GM12878 (cell line): ENCODE measurements around the gene PSPN. TPM values are rescaled to one million over a fixed set of nuclear protein-coding genes. Genes with fewer than 3 reads are reported as not detected.

Source experiments
- KLF5 ChIP-seq: fragments of 450-650 bp; IDR thresholded peaks from 2 replicates; pipeline ENCODE4 v1.6.1; 2014; ENCODE audit warnings: mild to moderate bottlenecking; ENCODE audit not compliant: partially characterized antibody
- RAD51 ChIP-seq: fragments of 450-650 bp; IDR thresholded peaks from 2 replicates; pipeline ENCODE4 v1.6.1; 2016; ENCODE audit warnings: moderate library complexity, mild to moderate bottlenecking, inconsistent platforms
- RCOR1 ChIP-seq: conservative IDR thresholded peaks from 2 replicates; pipeline ENCODE4 v1.6.1; 2012; ENCODE audit warnings: low read depth, low read length, improper control_type of control experiment
- SMC3 ChIP-seq: IDR thresholded peaks from 2 replicates; pipeline ENCODE4 v1.6.1; 2011; ENCODE audit warnings: low read length, improper control_type of control experiment, borderline replicate concordance
- TAF1 ChIP-seq: IDR thresholded peaks from 2 replicates; pipeline ENCODE4 v1.6.1; 2011; ENCODE audit warnings: mild to moderate bottlenecking, low read depth, low read length, borderline replicate concordance
- YBX1 ChIP-seq: fragments of 450-650 bp; IDR thresholded peaks from 2 replicates; pipeline ENCODE4 v1.6.1; 2016; ENCODE audit warnings: antibody characterized with exemption
- ZNF24 ChIP-seq: fragments of 450-650 bp; IDR thresholded peaks from 2 replicates; pipeline ENCODE4 v1.6.1; 2017; ENCODE audit warnings: antibody characterized with exemption, mild to moderate bottlenecking
- ZZZ3 ChIP-seq: IDR thresholded peaks from 2 replicates; pipeline ENCODE4 v1.6.1; 2011; ENCODE audit warnings: low read depth; ENCODE audit not compliant: control insufficient read depth, insufficient read length
- polyA plus RNA-seq, 11 experiments: library from polyadenylated mRNA; depleted of rRNA in 4 of 11; unstranded in 6 of 11; stranded (reverse) in 5 of 11; fragments of >200 nt; fragmentation: Nextera tagmentation in 4 of 11; fragmentation: Illumina TruSeq in 1 of 11; extraction: Ambion mirVana in 4 of 11; extraction: Trizol in 1 of 11; gene quantifications; 1 replicate in 1 of 11; 2 replicates in 10 of 11; pipeline versions ENCODE4 v1.2.1 to v1.2.3, GENCODE V29; 2011 to 2016; ENCODE audit warnings: inconsistent platforms in 2 of 11, missing spikeins in 2 of 11, low read depth in 1 of 11
- total RNA-seq, 4 experiments: library from RNA; depleted of rRNA in 3 of 4; stranded (reverse); fragments of >200 nt in 3 of 4; fragmentation: Illumina TruSeq in 1 of 4; extraction: Trizol in 1 of 4; gene quantifications; 2 replicates each; pipeline versions ENCODE4 v1.2.1 to v1.2.3, GENCODE V29; 2013 to 2021
- TF ChIP-seq, protein P1 (sequence below): IDR thresholded peaks from 2 replicates; pipeline ENCODE4 v1.6.1; 2012; ENCODE audit warnings: low read length, inconsistent platforms
- TF ChIP-seq, protein P2 (sequence below), 3 experiments: IDR thresholded peaks in 2 of 3; conservative IDR thresholded peaks in 1 of 3; 2 replicates each; pipeline ENCODE4 v1.5.1; 2011; ENCODE audit warnings: low read depth in 3 of 3, low read length in 3 of 3, mild to moderate bottlenecking in 3 of 3, control low read depth in 2 of 3, moderate library complexity in 2 of 3, inconsistent platforms in 1 of 3, mixed read lengths in 1 of 3; ENCODE audit not compliant: control insufficient read depth in 2 of 3, insufficient read depth in 1 of 3; ENCODE audit errors: extremely low read depth in 1 of 3

PSPN gene
- total and polyA plus RNA-seq, 10 of the 15 experiments (the other 5 are each of a cell fraction or from before 2014, with no cell fraction given) = 0.27 to 1.2 (median 0.66) TPM

DNA sequence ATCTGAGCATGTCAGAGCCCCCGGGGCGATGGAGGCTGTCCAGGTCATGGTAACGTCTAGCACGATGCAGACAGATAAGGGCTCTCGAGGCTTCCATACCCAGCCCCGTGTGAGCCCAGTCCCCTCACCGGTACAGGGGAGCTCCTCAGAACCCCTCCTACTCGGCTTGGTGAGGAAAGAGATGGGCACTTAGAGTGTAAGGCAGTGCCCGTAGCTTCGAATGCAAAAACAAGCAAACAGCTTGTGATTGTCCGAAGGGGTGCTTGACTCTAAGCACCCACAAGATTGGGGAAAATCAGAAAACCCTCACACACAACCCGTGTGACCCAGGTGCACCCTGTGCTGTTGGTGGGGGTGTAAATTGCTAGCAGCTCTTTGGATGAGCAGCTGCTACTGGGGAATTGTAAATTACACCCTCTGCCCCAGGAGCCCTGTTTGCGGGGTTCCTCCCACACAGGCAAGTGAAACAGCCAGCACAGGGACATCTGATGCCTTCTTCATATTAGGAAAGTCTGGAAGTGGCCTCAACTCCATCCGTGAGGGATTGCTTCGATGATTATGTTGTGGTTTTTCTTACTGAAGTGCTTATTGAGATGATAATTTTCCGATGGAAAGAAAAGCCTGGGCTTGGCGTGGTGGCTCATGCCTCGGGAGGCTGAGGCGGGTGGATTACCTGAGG lies 918 bp upstream of the PSPN start (continued):
- TF ChIP-seq RAD51 (no peak), KLF5 (no peak), ZZZ3 (no peak), ZNF24 (no peak), YBX1 (no peak), TAF1 (no peak), SMC3 (no peak), RCOR1 (no peak)
- TF ChIP-seq, protein P1, sequence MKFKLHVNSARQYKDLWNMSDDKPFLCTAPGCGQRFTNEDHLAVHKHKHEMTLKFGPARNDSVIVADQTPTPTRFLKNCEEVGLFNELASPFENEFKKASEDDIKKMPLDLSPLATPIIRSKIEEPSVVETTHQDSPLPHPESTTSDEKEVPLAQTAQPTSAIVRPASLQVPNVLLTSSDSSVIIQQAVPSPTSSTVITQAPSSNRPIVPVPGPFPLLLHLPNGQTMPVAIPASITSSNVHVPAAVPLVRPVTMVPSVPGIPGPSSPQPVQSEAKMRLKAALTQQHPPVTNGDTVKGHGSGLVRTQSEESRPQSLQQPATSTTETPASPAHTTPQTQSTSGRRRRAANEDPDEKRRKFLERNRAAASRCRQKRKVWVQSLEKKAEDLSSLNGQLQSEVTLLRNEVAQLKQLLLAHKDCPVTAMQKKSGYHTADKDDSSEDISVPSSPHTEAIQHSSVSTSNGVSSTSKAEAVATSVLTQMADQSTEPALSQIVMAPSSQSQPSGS = no peak
- TF ChIP-seq, protein P2, sequence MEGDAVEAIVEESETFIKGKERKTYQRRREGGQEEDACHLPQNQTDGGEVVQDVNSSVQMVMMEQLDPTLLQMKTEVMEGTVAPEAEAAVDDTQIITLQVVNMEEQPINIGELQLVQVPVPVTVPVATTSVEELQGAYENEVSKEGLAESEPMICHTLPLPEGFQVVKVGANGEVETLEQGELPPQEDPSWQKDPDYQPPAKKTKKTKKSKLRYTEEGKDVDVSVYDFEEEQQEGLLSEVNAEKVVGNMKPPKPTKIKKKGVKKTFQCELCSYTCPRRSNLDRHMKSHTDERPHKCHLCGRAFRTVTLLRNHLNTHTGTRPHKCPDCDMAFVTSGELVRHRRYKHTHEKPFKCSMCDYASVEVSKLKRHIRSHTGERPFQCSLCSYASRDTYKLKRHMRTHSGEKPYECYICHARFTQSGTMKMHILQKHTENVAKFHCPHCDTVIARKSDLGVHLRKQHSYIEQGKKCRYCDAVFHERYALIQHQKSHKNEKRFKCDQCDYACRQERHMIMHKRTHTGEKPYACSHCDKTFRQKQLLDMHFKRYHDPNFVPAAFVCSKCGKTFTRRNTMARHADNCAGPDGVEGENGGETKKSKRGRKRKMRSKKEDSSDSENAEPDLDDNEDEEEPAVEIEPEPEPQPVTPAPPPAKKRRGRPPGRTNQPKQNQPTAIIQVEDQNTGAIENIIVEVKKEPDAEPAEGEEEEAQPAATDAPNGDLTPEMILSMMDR (IDR thresholded peaks at IDR 0.05 in 2 of 3, conservative IDR thresholded peaks at IDR 0.05 in 1 of 3; ENCODE audit: control insufficient read depth in 2 of 3, extremely low read depth in 1 of 3, insufficient read depth in 1 of 3, low read depth in 3 of 3, low read length in 3 of 3) = no peak
- TF ChIP-seq, all 136 proteins: peak for 0
